Thyroid gland (tissue), 4 donors: ENCODE measurements around the gene ERCC3. TPM values are rescaled to one million over a fixed set of nuclear protein-coding genes. Genes with fewer than 3 reads are reported as not detected.

Experiments
- DNase-seq, 2 donors: peaks; one replicate each; pipeline ENCODE4 v3.0.0-alpha.2; 2019
- H3K27ac ChIP-seq, 3 donors: fragments of 200-600 bp; sonication (generic); 1 replicate in 2 of 3; 2 replicates in 1 of 3; pipeline ENCODE4 v1.5.1; 2016 to 2019; ENCODE audit warnings: mild to moderate bottlenecking in 1 of 3, moderate library complexity in 1 of 3
- H3K27me3 ChIP-seq: fragments of 200-600 bp; sonication (generic); one replicate; pipeline ENCODE4 v1.5.1; 2019
- H3K36me3 ChIP-seq, 2 donors: fragments of 200-600 bp; sonication (generic); one replicate each; pipeline ENCODE4 v1.5.1; 2016 to 2019
- H3K4me1 ChIP-seq, 2 donors: fragments of 200-600 bp; sonication (generic); one replicate each; pipeline ENCODE4 v1.5.1; 2017 to 2019
- H3K4me3 ChIP-seq, 3 donors: fragments of 200-600 bp; sonication (generic); replicated peaks in 1 of 3; 1 replicate in 2 of 3; 2 replicates in 1 of 3; pipeline ENCODE4 v1.5.1; 2016; ENCODE audit warnings: mild to moderate bottlenecking in 1 of 3
- H3K9me3 ChIP-seq: fragments of 200-600 bp; sonication (generic); one replicate; pipeline ENCODE4 v1.5.1; 2017
- POLR2A ChIP-seq, 2 donors: fragments of 450-650 bp; IDR thresholded peaks; one replicate each; pipeline ENCODE4 v1.6.1; 2017; ENCODE audit warnings: antibody characterized with exemption in 2 of 2, mild to moderate bottlenecking in 2 of 2, moderate library complexity in 1 of 2
- WGBS, 2 donors: methylation state at CpG; one replicate each; pipeline ENCODE4 v1.1.5; 2017; 5-methylcytosine and 5-hydroxymethylcytosine counted together
- intact Hi-C: fragments of 100-400 bp; cut with DNase I; formaldehyde crosslinking; loops from one replicate; pipeline ENCODE4 v1.15.1; 2023
- total RNA-seq, 4 donors: library from RNA; depleted of rRNA; stranded (reverse); fragments of >200 nt; gene quantifications; one replicate each; pipeline ENCODE4 v1.2.3, GENCODE V29; 2016
- TF ChIP-seq, protein P1 (sequence below), 6 experiments: fragments of 200-600 bp in 3 of 6; fragments of 450-650 bp in 3 of 6; sonication (generic) in 3 of 6; IDR thresholded peaks; one replicate each; pipeline ENCODE4 v1.5.1; 2016 to 2019; ENCODE audit warnings: antibody characterized with exemption in 6 of 6, mild to moderate bottlenecking in 2 of 6, inconsistent platforms in 1 of 6, moderate library complexity in 1 of 6

ERCC3 gene
- total RNA-seq, 4 donors from 2014 or later, result 24.7 to 55.9 (median 36.3) TPM

- H3K27ac ChIP-seq, result no peak overlapping the region
- H3K27me3 ChIP-seq, result no peaks in the 10 kb centered on the region
- DNase-seq, result no peak
- 91 to 98% methylated on average over 3 of the region's 3 CpGs for WGBS, 2 donors
- intact Hi-C loops, result loop anchor here (10.0 kb wide), 1 partner anchor 201 kb away; no protein-coding TSS in a partner anchor
- TF ChIP-seq POLR2A (IDR thresholded peaks at IDR 0.05), result no peak
- TF ChIP-seq, protein P1, sequence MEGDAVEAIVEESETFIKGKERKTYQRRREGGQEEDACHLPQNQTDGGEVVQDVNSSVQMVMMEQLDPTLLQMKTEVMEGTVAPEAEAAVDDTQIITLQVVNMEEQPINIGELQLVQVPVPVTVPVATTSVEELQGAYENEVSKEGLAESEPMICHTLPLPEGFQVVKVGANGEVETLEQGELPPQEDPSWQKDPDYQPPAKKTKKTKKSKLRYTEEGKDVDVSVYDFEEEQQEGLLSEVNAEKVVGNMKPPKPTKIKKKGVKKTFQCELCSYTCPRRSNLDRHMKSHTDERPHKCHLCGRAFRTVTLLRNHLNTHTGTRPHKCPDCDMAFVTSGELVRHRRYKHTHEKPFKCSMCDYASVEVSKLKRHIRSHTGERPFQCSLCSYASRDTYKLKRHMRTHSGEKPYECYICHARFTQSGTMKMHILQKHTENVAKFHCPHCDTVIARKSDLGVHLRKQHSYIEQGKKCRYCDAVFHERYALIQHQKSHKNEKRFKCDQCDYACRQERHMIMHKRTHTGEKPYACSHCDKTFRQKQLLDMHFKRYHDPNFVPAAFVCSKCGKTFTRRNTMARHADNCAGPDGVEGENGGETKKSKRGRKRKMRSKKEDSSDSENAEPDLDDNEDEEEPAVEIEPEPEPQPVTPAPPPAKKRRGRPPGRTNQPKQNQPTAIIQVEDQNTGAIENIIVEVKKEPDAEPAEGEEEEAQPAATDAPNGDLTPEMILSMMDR (IDR thresholded peaks at IDR 0.05), result no peak
- no peak overlapping the region for H3K4me3 ChIP-seq
- H3K4me1 ChIP-seq, result no peaks in the 10 kb centered on the region
- H3K9me3 ChIP-seq, result no peaks in the 10 kb centered on the region
- H3K36me3 ChIP-seq, result peaks cover 68 to 85% of the 10 kb centered on the region in 2 donors
Observed at GRCh38 chr2:127275356-127275755, 18.6 kb downstream of the ERCC3 start.

GRCh38 chr2:127270663-127271062 lies 23.3 kb downstream of the ERCC3 start:
- no peak for DNase-seq
- no peaks in the 10 kb centered on the region for H3K9me3 ChIP-seq
- no peaks in the 10 kb centered on the region for H3K4me1 ChIP-seq
- TF ChIP-seq, protein P1 (IDR thresholded peaks at IDR 0.05), result no peak
- 98 to 100% methylated on average over 2 to 4 of the region's 5 CpGs for WGBS, 2 donors
- H3K27ac ChIP-seq, result no peak overlapping the region
- no peak overlapping the region for H3K4me3 ChIP-seq
- H3K36me3 ChIP-seq, result peaks cover 62 to 72% of the 10 kb centered on the region in 2 donors
- no peaks in the 10 kb centered on the region for H3K27me3 ChIP-seq
- intact Hi-C loops, result loop anchor here (10.0 kb wide), 1 partner anchor 196 kb away; no protein-coding TSS in a partner anchor

DNA sequence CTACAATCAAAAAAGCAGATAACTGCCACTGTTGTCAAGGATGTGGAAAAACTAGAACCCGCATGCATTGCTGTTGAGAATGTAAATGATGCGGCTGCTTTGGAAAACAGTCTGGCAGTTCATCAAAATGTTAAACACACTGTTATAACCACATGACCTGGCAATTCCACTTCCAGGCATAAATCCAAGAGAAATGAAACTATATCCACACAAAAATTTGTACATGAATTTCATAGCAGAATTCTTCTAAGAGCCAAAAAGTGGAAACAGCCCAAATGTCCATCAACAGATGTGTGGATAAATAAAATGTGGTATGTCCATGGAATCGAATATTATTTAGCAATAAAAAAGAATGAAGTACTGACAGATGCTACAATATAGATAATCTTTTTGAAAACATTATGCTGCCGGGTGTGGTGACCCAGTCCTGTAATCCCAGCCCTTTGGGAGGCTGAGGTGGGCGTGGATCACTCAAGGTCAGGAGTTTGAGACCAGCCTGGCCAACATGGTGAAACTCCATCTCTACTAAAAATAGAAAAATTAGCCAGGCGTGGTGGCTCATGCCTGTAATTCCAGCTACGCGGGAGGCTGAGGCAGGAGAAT lies 32.0 kb downstream of the ERCC3 start:
- Histone ChIP-seq H3K9me3 (no peaks in the 10 kb centered on the region), H3K27ac (no peak overlapping the region), H3K36me3 (peaks cover 29 to 41% of the 10 kb centered on the region in 2 donors), H3K27me3 (no peaks in the 10 kb centered on the region), H3K4me1 (no peaks in the 10 kb centered on the region), H3K4me3 (no peak overlapping the region)
- no peak for DNase-seq
- intact Hi-C loops, result no loop called here
- TF ChIP-seq, protein P1 (IDR thresholded peaks at IDR 0.05), result no peak
- no peak for TF ChIP-seq POLR2A (IDR thresholded peaks at IDR 0.05)
- WGBS, 2 donors, result 91% methylated on average over 8 of the region's 8 CpGs

DNA sequence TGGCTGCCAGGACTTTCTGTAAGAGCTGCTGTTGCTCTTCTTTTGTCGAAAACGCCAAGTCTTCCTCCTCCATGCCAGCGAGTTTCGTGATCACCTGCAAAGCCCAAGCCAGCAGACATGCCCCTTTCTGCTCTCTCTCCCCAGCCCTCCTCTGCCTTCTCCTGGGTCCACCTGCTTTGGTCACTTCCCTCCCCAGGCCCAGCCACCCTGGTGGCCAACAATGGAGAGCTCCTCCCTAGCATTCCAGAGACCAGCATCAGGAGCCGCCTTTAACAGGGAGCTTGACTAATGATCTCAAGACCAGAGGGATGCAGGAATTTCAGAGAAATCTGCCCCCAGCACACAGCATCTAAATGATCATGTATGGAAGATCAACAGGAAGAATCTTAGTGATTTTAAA lies 34.6 kb downstream of the ERCC3 start:
- TF ChIP-seq POLR2A (IDR thresholded peaks at IDR 0.05), result no peak
- TF ChIP-seq, protein P1 (IDR thresholded peaks at IDR 0.05), result no peak
- no peak overlapping the region for H3K27ac ChIP-seq
- no peak overlapping the region for H3K4me3 ChIP-seq
- H3K4me1 ChIP-seq, result no peaks in the 10 kb centered on the region
- intact Hi-C loops, result no loop called here
- no peaks in the 10 kb centered on the region for H3K9me3 ChIP-seq
- no peak for DNase-seq
- peaks cover 34 to 48% of the 10 kb centered on the region in 2 donors for H3K36me3 ChIP-seq
- H3K27me3 ChIP-seq, result no peaks in the 10 kb centered on the region
- 94 to 97% methylated on average over 5 of the region's 5 CpGs for WGBS, 2 donors

GRCh38 chr2:127256866-127257265 lies 37.1 kb downstream of the ERCC3 start:
- Histone ChIP-seq H3K4me1 (no peaks in the 10 kb centered on the region), H3K27me3 (no peaks in the 10 kb centered on the region), H3K9me3 (no peaks in the 10 kb centered on the region), H3K27ac (no peak overlapping the region), H3K4me3 (no peak overlapping the region), H3K36me3 (peaks cover 34 to 48% of the 10 kb centered on the region in 2 donors)
- intact Hi-C loops, result no loop called here
- 75 to 87% methylated on average over 8 of the region's 8 CpGs for WGBS, 2 donors
- DNase-seq, result no peak
- no peak for TF ChIP-seq POLR2A (IDR thresholded peaks at IDR 0.05)
- TF ChIP-seq, protein P1 (IDR thresholded peaks at IDR 0.05), result no peak
